HT1080 (cell line): ENCODE results near the gene ASRGL1. TPM values are rescaled to one million over a fixed set of nuclear protein-coding genes. Genes with fewer than 3 reads are reported as not detected.
A peak's percentile ranks its signal among the peaks of the same experiment; 100 is the strongest.
"Not testable (repeated sequence)": the region's sequence is repeated elsewhere in the genome, so short reads cannot be mapped to it uniquely, and the experiment has no call there.

Experiments
- DNase-seq: peaks from one replicate; pipeline ENCODE4 v3.0.0-alpha.2; 2015; ENCODE audit warnings: low read depth
- polyA plus RNA-seq, 2 experiments: library from polyadenylated mRNA; depleted of rRNA; stranded (reverse); fragments of >200 nt; gene quantifications; 2 replicates each; pipeline ENCODE4 v1.2.3, GENCODE V29; 2015
- total RNA-seq: library from RNA; depleted of rRNA; stranded (reverse); fragments of >200 nt; shearing (Covaris generic); gene quantifications from 2 replicates; pipeline ENCODE4 v1.2.3, GENCODE V29; 2014; rRNA removed

ASRGL1 gene
- 12.2 and 13.6 TPM in 2 replicates for total RNA-seq
- 2.0 and 6.5 TPM in 2 replicates for polyA plus RNA-seq (2015; cell fraction: cytosol; rRNA removed)
- 1.3 and 1.9 TPM in 2 replicates for polyA plus RNA-seq (2015; cell fraction: nucleus; rRNA removed)

GRCh38 chr11:62337303-62338181, at the start of gene ASRGL1:
Gene ASRGL1 (plus strand): TSS chr11:62337448. CDS start chr11:62337978, 530 bp downstream.
- DNase-seq: peak; percentile 44

- peak; percentile 34 for DNase-seq
Observed at GRCh38 chr11:62295504-62295903, 41.7 kb upstream of the ASRGL1 start.

DNA sequence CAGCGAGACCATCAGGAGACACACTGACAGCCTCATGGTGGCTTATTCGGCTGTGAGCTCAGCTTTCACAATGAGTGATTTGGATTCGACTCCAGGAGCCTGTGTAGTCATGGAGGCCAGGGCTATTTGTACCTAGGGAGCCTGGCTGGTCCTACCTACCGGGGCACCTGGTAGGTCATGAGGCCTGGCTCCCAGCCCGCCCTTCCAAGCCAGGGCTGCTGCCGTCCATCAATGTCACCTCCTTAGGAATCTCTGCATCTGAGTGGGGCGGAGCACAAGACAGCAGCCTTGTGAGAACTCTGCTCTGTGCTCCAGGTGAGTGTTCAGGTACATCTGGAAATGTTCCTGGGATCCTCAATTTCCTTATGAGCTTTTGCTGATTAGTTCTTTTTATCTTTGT, 38.3 kb upstream of the ASRGL1 start, which contains the start of gene SCGB1D4:
Gene SCGB1D4, minus strand, starts transcription at position 101 of the 400 bp plus-strand sequence. Its CDS starts 65 bp downstream, at position 36.
- DNase-seq: no peak

DNA sequence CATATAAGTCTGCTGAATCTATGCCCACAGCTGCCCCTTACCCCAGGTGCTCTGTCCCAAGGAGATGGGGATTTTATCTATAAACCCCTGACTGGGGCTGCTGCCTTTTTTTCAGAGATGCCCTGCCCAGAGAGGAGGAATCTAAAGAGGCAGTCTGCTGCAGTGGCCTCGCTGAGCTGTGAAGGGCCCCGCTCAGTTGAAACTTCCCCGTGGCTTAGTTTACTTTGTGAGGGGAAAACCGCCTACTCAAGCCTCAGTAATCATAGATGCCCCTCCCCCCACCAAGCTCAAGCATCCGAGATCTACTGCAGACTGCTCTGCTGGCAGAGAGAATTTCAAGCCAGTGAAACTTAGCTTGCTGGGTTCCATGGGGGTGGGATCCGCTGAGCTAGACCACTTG, 31.0 kb upstream of the ASRGL1 start:
- DNase-seq: no peak

DNA sequence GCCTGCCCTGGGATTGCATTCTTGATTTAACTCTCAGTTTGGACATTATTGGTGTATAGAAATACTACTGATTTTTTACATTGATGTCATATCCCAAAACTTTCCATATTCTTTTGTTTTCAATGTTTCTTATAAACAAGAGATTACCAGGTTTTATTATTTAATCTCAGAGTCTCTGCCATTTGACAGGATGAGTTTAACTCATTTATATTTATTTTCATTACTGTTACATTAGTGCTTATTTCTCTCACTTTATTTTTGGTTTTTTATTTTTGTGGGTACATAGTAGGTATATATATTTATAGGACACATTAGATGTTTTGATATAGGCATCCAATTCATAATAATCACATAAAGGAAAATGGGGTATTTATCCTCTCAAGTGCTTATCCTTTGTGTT, 29.3 kb upstream of the ASRGL1 start:
- DNase-seq: no peak

- no peak for DNase-seq
Observed at GRCh38 chr11:62309991-62310390, 27.3 kb upstream of the ASRGL1 start.

- no peak for DNase-seq
Observed at GRCh38 chr11:62315431-62315830, 21.8 kb upstream of the ASRGL1 start.

DNA sequence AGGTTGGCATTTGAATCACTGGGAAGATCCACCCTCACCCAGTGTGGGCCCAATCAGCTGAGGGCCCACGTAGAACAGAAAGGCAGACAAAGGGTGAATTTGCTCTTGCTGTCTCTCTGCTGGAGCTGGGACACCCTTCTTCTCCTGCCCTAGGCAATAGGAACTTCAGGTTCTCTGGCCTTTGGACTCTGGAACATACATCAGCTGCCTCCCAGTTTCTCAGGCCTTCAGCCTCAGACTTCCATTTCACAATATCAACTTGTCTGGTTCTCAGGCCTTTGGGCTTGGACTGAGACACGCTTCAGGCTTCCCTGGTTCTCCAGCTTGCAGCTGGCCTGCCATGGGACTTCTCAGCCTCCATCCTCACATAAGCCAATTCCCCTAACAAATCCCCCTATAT, 14.7 kb upstream of the ASRGL1 start:
- DNase-seq: no peak

DNA sequence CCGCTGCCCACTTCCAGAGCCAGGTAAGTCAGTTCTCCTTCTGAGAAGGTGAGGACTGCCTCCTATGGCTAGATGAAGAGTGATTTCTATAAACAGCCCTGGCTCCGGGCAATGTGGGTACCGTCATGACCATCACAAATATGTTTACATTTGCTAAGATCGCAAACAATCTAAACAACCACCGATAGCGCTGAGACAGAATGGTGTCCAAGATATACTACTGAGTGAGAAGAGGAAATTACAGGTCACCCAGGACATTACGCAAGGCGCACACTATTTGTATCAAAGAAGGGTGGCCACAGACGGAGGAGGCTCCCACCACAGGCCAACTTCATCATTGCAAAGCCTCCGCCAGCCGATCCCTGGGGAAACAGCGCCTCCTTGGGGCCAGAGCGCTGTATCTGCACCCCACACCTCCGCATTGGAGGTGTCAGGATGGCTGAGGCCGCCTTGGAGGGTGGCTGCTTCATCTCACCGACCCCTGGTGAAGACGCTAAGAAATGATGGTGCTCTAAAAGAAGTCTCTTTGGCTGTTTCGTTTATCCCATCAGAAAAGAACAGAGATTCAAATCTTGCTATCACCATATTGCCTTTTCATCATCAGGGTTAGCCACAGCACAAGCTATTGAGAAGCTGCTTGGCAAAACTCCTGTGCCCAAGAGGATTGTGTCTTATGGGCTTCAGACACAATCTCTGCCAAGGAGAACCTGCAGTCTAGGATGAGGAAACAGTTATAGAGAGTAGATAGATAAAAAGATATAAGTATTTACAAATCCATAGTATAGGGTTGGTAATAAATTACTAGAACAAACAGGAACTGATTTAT, 12.3 kb upstream of the ASRGL1 start:
- peak; percentile 70 for DNase-seq

- not testable (repeated sequence) for DNase-seq
Observed at GRCh38 chr11:62325781-62326180, 11.5 kb upstream of the ASRGL1 start.

DNA sequence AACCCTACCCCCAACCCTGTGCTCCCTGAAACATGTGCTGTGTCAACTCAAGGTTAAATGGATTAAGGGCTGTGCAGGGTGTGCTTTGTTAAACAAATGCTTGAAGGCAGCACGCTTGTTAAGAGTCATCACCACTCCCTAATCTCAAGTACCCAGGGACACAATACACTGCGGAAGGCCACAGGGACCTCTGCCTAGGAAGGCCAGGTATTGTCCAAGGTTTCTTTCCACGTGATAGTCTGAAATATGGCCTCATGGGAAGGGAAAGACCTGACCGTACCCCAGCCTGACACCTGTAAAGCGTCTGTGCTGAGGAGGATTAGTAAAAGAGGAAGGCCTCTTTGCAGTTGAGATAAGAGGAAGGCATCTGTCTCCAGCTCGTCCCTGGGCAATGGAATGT, 10.5 kb upstream of the ASRGL1 start:
- not testable (repeated sequence) for DNase-seq

- DNase-seq: not testable (repeated sequence)
Observed at GRCh38 chr11:62327541-62327940, 9.7 kb upstream of the ASRGL1 start.

DNA sequence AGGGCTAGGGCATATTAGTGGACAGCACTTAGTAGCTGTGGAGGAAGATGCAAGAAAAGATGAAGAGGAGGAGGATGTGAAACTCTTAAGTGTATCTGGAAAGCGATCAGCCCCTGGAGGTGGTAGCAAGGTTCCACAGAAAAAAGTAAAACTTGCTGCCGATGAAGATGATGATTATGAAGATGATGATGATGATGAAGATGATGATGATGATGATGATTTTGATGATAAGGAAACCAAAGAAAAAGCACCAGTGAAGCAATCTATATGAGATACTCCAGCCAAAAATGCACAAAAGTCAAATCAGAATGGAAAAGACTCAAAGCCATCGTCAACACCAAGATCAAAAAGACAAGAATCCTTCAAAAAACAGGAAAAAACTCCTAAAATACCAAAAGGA, 6.0 kb upstream of the ASRGL1 start:
- not testable (repeated sequence) for DNase-seq

DNA sequence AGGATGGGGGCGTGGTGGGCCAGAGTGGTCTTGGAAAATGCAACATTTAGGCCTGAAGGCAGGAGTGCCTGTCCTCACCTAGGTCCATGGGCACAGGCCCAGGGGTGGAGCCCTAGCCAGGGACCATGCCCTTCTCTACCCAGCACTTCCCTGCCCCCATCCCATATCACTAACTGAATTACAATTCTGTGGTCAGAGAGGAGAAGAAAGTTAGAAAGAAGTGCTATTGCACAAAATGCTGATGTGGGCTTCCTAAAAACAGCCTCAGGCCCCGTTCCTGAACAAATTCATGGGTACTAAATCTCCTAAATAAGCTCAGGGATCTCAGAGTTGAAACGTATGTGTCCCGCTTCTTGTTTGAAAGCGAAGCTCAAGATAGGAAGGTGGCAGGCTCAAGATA, 3.5 kb upstream of the ASRGL1 start:
- DNase-seq: no peak

GRCh38 chr11:62336949-62337302, 322 bp upstream of the ASRGL1 start:
- not testable (repeated sequence) for DNase-seq

DNA sequence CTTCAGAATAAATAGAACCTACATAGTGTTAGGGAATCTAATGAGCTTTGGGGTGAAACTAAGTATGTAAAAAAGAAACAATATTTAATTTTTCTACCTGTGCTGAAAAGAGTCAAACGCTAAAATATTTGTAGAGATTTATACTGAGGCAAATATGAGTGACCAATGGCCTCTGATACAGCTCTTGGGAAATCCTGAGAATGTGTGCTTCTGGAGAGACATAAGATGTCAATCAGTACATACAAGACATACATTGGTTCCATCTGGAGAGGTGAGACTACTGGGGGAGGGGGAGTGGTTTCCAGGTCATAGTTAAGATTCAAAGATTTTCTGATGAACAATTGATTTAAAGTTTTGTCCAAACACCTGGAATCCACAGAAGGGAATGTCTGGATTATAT, 970 bp downstream of the ASRGL1 start:
- DNase-seq: no peak

GRCh38 chr11:62340269-62340901, 3.1 kb downstream of the ASRGL1 start:
- peak; percentile 29 for DNase-seq

- DNase-seq: no peak
Observed at GRCh38 chr11:62341588-62341987, 4.3 kb downstream of the ASRGL1 start.

DNA sequence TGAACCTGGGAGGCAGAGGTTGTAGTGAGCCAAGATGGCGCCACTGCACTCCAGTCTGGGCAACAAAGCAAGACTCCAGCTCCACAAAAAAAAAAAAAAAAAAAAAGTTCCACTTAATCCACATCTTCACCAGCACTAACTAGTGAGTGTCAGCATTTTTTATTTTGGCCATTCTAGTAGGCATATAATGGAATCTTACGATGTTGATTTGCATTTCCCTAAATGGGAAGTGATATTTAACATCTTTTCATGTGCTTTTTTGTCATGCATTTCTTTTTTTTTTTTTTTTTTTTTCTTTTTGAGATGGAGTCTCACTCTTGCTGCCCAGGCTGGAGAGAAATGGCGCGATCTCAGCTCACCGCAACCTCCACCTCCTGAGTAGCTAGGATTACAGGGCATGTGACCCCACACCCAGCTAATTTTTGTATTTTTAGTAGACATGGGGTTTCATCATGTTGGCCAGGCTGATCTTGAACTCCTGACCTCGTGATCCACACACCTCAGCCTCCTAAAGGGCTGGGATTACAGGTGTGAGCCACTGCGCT, 6.5 kb downstream of the ASRGL1 start:
- not testable (repeated sequence) for DNase-seq

- DNase-seq: no peak
Observed at GRCh38 chr11:62344210-62344609, 7.0 kb downstream of the ASRGL1 start.

GRCh38 chr11:62345861-62346260, 8.6 kb downstream of the ASRGL1 start:
- no peak for DNase-seq
